ENCODE results near the gene EFCAB13. TPM values are rescaled to one million over a fixed set of nuclear protein-coding genes. Genes with fewer than 3 reads are reported as not detected.

The EFCAB13 gene
- total and polyA plus RNA-seq, 4 donors: 0.80 to 2.9 (median 2.3) TPM

DNA sequence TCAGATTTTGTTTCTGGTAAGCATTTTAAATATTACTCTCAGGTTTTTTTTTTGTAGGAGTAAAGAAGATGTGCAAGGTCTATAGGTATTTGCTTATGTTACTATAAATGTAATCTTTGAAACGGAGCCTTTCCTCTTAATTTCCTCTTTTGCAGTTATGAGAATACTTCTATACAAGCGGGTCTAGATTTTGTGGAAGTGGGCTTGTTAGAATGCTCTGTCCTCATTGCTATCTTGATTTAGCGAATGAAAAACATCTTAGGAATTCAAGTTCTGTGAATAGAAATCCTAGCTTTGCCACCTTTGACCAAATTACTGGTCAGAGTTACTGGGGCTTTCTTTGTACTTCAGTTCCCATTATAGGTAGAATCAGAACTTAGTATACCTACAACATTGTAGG lies 80.3 kb downstream of the EFCAB13 start:
- Histone ChIP-seq H3K4me3 (ENCODE audit: low read depth in 1 of 3, low read length in 3 of 3) (no peak overlapping the region), H3K36me3 (ENCODE audit: control insufficient read depth in 4 of 4, insufficient read depth in 3 of 4, low read depth in 1 of 4, low read length in 3 of 4) (no peaks in the 10 kb centered on the region), H3K9me3 (ENCODE audit: control insufficient read depth in 4 of 4, low read length in 3 of 4) (no peaks in the 10 kb centered on the region), H3K27me3 (ENCODE audit: control insufficient read depth in 4 of 4, insufficient read depth in 4 of 4, low read length in 3 of 4) (no peaks in the 10 kb centered on the region), H3K9ac (ENCODE audit: low read depth in 1 of 2, low read length in 2 of 2) (no peak overlapping the region), H3K4me1 (ENCODE audit: control insufficient read depth in 4 of 4, insufficient read depth in 4 of 4, low read length in 3 of 4) (no peaks in the 10 kb centered on the region), H3K27ac (ENCODE audit: low read depth in 1 of 2, low read length in 2 of 2) (no peak overlapping the region)
- DNase-seq (ENCODE audit: low spot score): no peak
- WGBS: 94% methylated on average over 3 of the region's 3 CpGs
- TF ChIP-seq, protein P1, sequence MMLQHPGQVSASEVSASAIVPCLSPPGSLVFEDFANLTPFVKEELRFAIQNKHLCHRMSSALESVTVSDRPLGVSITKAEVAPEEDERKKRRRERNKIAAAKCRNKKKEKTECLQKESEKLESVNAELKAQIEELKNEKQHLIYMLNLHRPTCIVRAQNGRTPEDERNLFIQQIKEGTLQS (IDR thresholded peaks at IDR 0.05): no peak
- TF ChIP-seq RAD21 (IDR thresholded peaks at IDR 0.05) (no peak), FOXA1 (IDR thresholded peaks at IDR 0.05) (no peak), EGR1 (IDR thresholded peaks at IDR 0.05; ENCODE audit: low read depth in 2 of 2) (no peak), FOXA2 (IDR thresholded peaks at IDR 0.05) (no peak), TAF1 (conservative IDR thresholded peaks at IDR 0.05) (no peak), SP1 (IDR thresholded peaks at IDR 0.05) (no peak), RXRA (IDR thresholded peaks at IDR 0.05) (no peak), JUND (IDR thresholded peaks at IDR 0.05) (no peak), HNF4A (conservative IDR thresholded peaks at IDR 0.05) (no peak), YY1 (IDR thresholded peaks at IDR 0.05) (no peak), NR2F2 (IDR thresholded peaks at IDR 0.05) (no peak)
- TF ChIP-seq, protein P2, sequence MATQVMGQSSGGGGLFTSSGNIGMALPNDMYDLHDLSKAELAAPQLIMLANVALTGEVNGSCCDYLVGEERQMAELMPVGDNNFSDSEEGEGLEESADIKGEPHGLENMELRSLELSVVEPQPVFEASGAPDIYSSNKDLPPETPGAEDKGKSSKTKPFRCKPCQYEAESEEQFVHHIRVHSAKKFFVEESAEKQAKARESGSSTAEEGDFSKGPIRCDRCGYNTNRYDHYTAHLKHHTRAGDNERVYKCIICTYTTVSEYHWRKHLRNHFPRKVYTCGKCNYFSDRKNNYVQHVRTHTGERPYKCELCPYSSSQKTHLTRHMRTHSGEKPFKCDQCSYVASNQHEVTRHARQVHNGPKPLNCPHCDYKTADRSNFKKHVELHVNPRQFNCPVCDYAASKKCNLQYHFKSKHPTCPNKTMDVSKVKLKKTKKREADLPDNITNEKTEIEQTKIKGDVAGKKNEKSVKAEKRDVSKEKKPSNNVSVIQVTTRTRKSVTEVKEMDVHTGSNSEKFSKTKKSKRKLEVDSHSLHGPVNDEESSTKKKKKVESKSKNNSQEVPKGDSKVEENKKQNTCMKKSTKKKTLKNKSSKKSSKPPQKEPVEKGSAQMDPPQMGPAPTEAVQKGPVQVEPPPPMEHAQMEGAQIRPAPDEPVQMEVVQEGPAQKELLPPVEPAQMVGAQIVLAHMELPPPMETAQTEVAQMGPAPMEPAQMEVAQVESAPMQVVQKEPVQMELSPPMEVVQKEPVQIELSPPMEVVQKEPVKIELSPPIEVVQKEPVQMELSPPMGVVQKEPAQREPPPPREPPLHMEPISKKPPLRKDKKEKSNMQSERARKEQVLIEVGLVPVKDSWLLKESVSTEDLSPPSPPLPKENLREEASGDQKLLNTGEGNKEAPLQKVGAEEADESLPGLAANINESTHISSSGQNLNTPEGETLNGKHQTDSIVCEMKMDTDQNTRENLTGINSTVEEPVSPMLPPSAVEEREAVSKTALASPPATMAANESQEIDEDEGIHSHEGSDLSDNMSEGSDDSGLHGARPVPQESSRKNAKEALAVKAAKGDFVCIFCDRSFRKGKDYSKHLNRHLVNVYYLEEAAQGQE (IDR thresholded peaks at IDR 0.05): no peak
- TF ChIP-seq, protein P3, sequence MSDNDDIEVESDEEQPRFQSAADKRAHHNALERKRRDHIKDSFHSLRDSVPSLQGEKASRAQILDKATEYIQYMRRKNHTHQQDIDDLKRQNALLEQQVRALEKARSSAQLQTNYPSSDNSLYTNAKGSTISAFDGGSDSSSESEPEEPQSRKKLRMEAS (IDR thresholded peaks at IDR 0.05): no peak
- TF ChIP-seq, protein P4, sequence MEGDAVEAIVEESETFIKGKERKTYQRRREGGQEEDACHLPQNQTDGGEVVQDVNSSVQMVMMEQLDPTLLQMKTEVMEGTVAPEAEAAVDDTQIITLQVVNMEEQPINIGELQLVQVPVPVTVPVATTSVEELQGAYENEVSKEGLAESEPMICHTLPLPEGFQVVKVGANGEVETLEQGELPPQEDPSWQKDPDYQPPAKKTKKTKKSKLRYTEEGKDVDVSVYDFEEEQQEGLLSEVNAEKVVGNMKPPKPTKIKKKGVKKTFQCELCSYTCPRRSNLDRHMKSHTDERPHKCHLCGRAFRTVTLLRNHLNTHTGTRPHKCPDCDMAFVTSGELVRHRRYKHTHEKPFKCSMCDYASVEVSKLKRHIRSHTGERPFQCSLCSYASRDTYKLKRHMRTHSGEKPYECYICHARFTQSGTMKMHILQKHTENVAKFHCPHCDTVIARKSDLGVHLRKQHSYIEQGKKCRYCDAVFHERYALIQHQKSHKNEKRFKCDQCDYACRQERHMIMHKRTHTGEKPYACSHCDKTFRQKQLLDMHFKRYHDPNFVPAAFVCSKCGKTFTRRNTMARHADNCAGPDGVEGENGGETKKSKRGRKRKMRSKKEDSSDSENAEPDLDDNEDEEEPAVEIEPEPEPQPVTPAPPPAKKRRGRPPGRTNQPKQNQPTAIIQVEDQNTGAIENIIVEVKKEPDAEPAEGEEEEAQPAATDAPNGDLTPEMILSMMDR (IDR thresholded peaks at IDR 0.05; ENCODE audit: low read depth, low read length, missing input control): no peak

DNA sequence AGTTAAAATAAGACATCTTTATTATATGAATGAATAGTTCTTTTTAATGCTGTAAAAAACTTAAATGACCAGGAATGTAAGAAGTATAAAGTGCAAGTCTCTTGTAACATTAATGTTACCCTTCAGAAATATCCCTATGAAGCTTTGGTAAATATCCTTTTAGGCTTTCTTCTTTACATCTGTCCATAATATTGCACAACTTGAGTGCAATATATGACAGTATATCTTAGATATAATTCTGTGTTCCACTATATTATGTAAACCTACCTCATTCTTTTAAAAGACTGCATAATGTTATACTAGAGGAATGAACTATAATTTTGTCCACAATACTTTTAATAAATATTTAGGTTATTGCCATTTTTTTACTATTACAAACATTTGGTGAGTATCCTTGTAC lies 81.1 kb downstream of the EFCAB13 start:
- no peak overlapping the region for H3K27ac ChIP-seq (ENCODE audit: low read depth in 1 of 2, low read length in 2 of 2)
- no peak overlapping the region for H3K9ac ChIP-seq (ENCODE audit: low read depth in 1 of 2, low read length in 2 of 2)
- H3K36me3 ChIP-seq (ENCODE audit: control insufficient read depth in 4 of 4, insufficient read depth in 3 of 4, low read depth in 1 of 4, low read length in 3 of 4): no peaks in the 10 kb centered on the region
- no peaks in the 10 kb centered on the region for H3K4me1 ChIP-seq (ENCODE audit: control insufficient read depth in 4 of 4, insufficient read depth in 4 of 4, low read length in 3 of 4)
- H3K27me3 ChIP-seq (ENCODE audit: control insufficient read depth in 4 of 4, insufficient read depth in 4 of 4, low read length in 3 of 4): no peaks in the 10 kb centered on the region
- H3K9me3 ChIP-seq (ENCODE audit: control insufficient read depth in 4 of 4, low read length in 3 of 4): no peaks in the 10 kb centered on the region
- no peak overlapping the region for H3K4me3 ChIP-seq (ENCODE audit: low read depth in 1 of 3, low read length in 3 of 3)
- DNase-seq (ENCODE audit: low spot score): no peak
- TF ChIP-seq GABPA (IDR thresholded peaks at IDR 0.05 in 1 of 2, conservative IDR thresholded peaks at IDR 0.05 in 1 of 2): no peak
- TF ChIP-seq, protein P4 (IDR thresholded peaks at IDR 0.05; ENCODE audit: low read depth, low read length, missing input control): no peak
- TF ChIP-seq RXRA (IDR thresholded peaks at IDR 0.05): no peak
- TF ChIP-seq, protein P2 (IDR thresholded peaks at IDR 0.05): no peak
- TF ChIP-seq, protein P1 (IDR thresholded peaks at IDR 0.05): no peak
- TF ChIP-seq, protein P3 (IDR thresholded peaks at IDR 0.05): no peak
- TF ChIP-seq NR2F2 (IDR thresholded peaks at IDR 0.05): no peak
- TF ChIP-seq JUND (IDR thresholded peaks at IDR 0.05): no peak
- TF ChIP-seq, protein P5, sequence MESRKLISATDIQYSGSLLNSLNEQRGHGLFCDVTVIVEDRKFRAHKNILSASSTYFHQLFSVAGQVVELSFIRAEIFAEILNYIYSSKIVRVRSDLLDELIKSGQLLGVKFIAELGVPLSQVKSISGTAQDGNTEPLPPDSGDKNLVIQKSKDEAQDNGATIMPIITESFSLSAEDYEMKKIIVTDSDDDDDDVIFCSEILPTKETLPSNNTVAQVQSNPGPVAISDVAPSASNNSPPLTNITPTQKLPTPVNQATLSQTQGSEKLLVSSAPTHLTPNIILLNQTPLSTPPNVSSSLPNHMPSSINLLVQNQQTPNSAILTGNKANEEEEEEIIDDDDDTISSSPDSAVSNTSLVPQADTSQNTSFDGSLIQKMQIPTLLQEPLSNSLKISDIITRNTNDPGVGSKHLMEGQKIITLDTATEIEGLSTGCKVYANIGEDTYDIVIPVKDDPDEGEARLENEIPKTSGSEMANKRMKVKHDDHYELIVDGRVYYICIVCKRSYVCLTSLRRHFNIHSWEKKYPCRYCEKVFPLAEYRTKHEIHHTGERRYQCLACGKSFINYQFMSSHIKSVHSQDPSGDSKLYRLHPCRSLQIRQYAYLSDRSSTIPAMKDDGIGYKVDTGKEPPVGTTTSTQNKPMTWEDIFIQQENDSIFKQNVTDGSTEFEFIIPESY (IDR thresholded peaks at IDR 0.05): no peak
- no peak for TF ChIP-seq HNF4G (IDR thresholded peaks at IDR 0.05)
- TF ChIP-seq SP1 (IDR thresholded peaks at IDR 0.05): no peak

Measured in liver (tissue), 9 donors.